Peyer's patch (tissue), 4 donors: ENCODE results near the gene HIBCH.
"Not testable (repeated sequence)": the region's sequence is repeated elsewhere in the genome, so short reads cannot be mapped to it uniquely, and the experiment has no call there.

ENCODE experiments used
- POLR2A ChIP-seq, 2 donors: fragments of 450-650 bp; IDR thresholded peaks; one replicate each; pipeline ENCODE4 v1.5.1; 2017; ENCODE audit warnings: antibody characterized with exemption in 2 of 2, mild to moderate bottlenecking in 2 of 2, moderate library complexity in 2 of 2
- TF ChIP-seq, protein P1 (sequence below), 6 experiments: fragments of 450-650 bp in 4 of 6; fragments of 200-600 bp in 2 of 6; sonication (generic) in 1 of 6; IDR thresholded peaks; one replicate each; pipeline ENCODE4 v1.5.1; 2017 to 2019; ENCODE audit warnings: antibody characterized with exemption in 6 of 6, mild to moderate bottlenecking in 3 of 6, moderate library complexity in 1 of 6

- TF ChIP-seq, protein P1, sequence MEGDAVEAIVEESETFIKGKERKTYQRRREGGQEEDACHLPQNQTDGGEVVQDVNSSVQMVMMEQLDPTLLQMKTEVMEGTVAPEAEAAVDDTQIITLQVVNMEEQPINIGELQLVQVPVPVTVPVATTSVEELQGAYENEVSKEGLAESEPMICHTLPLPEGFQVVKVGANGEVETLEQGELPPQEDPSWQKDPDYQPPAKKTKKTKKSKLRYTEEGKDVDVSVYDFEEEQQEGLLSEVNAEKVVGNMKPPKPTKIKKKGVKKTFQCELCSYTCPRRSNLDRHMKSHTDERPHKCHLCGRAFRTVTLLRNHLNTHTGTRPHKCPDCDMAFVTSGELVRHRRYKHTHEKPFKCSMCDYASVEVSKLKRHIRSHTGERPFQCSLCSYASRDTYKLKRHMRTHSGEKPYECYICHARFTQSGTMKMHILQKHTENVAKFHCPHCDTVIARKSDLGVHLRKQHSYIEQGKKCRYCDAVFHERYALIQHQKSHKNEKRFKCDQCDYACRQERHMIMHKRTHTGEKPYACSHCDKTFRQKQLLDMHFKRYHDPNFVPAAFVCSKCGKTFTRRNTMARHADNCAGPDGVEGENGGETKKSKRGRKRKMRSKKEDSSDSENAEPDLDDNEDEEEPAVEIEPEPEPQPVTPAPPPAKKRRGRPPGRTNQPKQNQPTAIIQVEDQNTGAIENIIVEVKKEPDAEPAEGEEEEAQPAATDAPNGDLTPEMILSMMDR (IDR thresholded peaks at IDR 0.05), result not testable (repeated sequence)
- TF ChIP-seq POLR2A (IDR thresholded peaks at IDR 0.05), result not testable (repeated sequence)
Measured at GRCh38 chr2:190297880-190298279, 21.7 kb downstream of the HIBCH start.
